Gastrocnemius medialis (tissue), 4 donors: ENCODE results near the gene CSPG4.

Experiments used
- POLR2A ChIP-seq, 2 donors: fragments of 450-650 bp; IDR thresholded peaks; one replicate each; pipeline ENCODE4 v1.6.1; 2017; ENCODE audit warnings: antibody characterized with exemption in 2 of 2, mild to moderate bottlenecking in 2 of 2, moderate library complexity in 2 of 2
- TF ChIP-seq, protein P1 (sequence below), 5 experiments: fragments of 450-650 bp in 3 of 5; fragments of 200-600 bp in 2 of 5; sonication (generic) in 2 of 5; IDR thresholded peaks in 4 of 5; conservative IDR thresholded peaks in 1 of 5; 1 replicate in 4 of 5; 2 replicates in 1 of 5; pipeline ENCODE4 v1.5.1; 2016 to 2019; ENCODE audit warnings: antibody characterized with exemption in 5 of 5, mild to moderate bottlenecking in 3 of 5, moderate library complexity in 3 of 5

DNA sequence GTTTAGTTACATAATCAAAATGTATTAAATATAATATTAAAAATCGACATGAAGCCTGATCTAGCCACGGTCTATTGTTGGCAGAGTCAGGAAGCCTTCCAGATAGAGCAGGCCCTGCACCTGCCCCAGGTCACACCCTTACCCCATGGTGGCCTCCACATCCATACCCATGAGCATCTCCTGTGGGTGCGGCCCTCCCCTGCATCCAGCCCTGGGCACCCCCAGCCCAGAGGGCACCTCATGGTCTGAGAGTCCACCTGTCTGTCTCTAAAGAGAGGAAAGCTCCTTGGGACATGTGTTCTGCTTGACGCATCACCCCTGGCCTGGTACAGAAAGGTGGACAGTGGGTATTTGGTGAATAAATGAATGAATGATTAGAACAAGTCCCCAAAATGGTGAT lies 37.2 kb upstream of the CSPG4 start:
- TF ChIP-seq POLR2A (IDR thresholded peaks at IDR 0.05) = no peak
- TF ChIP-seq, protein P1, sequence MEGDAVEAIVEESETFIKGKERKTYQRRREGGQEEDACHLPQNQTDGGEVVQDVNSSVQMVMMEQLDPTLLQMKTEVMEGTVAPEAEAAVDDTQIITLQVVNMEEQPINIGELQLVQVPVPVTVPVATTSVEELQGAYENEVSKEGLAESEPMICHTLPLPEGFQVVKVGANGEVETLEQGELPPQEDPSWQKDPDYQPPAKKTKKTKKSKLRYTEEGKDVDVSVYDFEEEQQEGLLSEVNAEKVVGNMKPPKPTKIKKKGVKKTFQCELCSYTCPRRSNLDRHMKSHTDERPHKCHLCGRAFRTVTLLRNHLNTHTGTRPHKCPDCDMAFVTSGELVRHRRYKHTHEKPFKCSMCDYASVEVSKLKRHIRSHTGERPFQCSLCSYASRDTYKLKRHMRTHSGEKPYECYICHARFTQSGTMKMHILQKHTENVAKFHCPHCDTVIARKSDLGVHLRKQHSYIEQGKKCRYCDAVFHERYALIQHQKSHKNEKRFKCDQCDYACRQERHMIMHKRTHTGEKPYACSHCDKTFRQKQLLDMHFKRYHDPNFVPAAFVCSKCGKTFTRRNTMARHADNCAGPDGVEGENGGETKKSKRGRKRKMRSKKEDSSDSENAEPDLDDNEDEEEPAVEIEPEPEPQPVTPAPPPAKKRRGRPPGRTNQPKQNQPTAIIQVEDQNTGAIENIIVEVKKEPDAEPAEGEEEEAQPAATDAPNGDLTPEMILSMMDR (IDR thresholded peaks at IDR 0.05 in 4 of 5, conservative IDR thresholded peaks at IDR 0.05 in 1 of 5) = no peak
